T-helper 17 cell (primary cell): ENCODE data around the gene SLC6A19. TPM values are rescaled to one million over a fixed set of nuclear protein-coding genes. Genes with fewer than 3 reads are reported as not detected.

Experiments used
- total RNA-seq, 4 donors: library from RNA in 2 of 4; stranded (reverse) in 2 of 4; gene quantifications; one replicate each; pipeline ENCODE4 v1.2.3 and lab custom pipeline; 2022 to 2026

The SLC6A19 gene
- total RNA-seq, 2 donors from 2014 or later, result not detected

Other genes with a start within 250 kb of the SLC6A19 start
- gene NKD2, start 192.8 kb upstream of the SLC6A19 start, total RNA-seq, result not detected
- 10 to 100 TPM; 36.6 to 88.0 TPM for gene SLC12A7, start 89.5 kb upstream of the SLC6A19 start, total RNA-seq
- not detected for gene SLC6A18, start 23.8 kb downstream of the SLC6A19 start, total RNA-seq
- gene TERT, start 93.5 kb downstream of the SLC6A19 start, total RNA-seq, result under 1 TPM; 0.10 to 0.80 TPM
- gene CLPTM1L, start 143.5 kb downstream of the SLC6A19 start, total RNA-seq, result 10 to 100 TPM; 70.5 to 80.9 TPM
- gene SLC6A3, start 243.8 kb downstream of the SLC6A19 start, total RNA-seq, result not detected